Activated CD4-positive, alpha-beta T cell treated with anti-CD3 and anti-CD28 coated beads for 36 hours (primary cell): ENCODE data around the gene C12orf75. TPM values are rescaled to one million over a fixed set of nuclear protein-coding genes. Genes with fewer than 3 reads are reported as not detected.
A peak's percentile ranks its signal among the peaks of the same experiment; 100 is the strongest.

Experiments
- ATAC-seq: fragments of 200-7000 bp; cut with Tn5 transposase; one replicate; pipeline ENCODE4 v1.10.0; 2021; ENCODE audit warnings: mild to moderate bottlenecking, moderate library complexity
- CTCF ChIA-PET: fragments of 350-600 bp; sonication (Branson Sonifier 250); formaldehyde crosslinking; loops from one replicate; lab custom pipeline; 2021; ENCODE audit warnings: antibody characterized with exemption; lab: Charles Lee
- POLR2A ChIA-PET: fragments of 350-600 bp; sonication (Branson Sonifier 250); formaldehyde crosslinking; loops from one replicate; lab custom pipeline; 2021; ENCODE audit warnings: antibody characterized with exemption, inconsistent platforms; lab: Charles Lee
- DNase-seq: peaks from one replicate; pipeline ENCODE4 v3.0.0-alpha.2; 2020
- H3K27ac Mint-ChIP-seq: one replicate; pipeline ENCODE4 v1.8.0; 2021; ENCODE audit warnings: mixed read lengths
- H3K27me3 Mint-ChIP-seq: one replicate; pipeline ENCODE4 v1.8.0; 2021; ENCODE audit warnings: mixed read lengths
- H3K36me3 Mint-ChIP-seq: one replicate; pipeline ENCODE4 v1.8.0; 2021; ENCODE audit warnings: low read depth, mixed read lengths
- H3K4me1 Mint-ChIP-seq: one replicate; pipeline ENCODE4 v1.8.0; 2021; ENCODE audit warnings: mixed read lengths
- H3K4me3 Mint-ChIP-seq: one replicate; pipeline ENCODE4 v1.8.0; 2021; ENCODE audit warnings: mild to moderate bottlenecking, moderate library complexity, mixed read lengths
- H3K9me3 Mint-ChIP-seq: one replicate; pipeline ENCODE4 v1.8.0; 2021; ENCODE audit warnings: low read depth, mixed read lengths
- intact Hi-C, 2 experiments: fragments of 100-400 bp; cut with DNase I in 1 of 2; cut with micrococcal nuclease in 1 of 2; formaldehyde crosslinking; loops; one replicate each; pipeline versions ENCODE4 v1.14.2 to v1.15.1; 2022 to 2024; cut with DNase I, micrococcal nuclease
- total RNA-seq, 2 experiments: library from RNA; stranded (reverse); gene quantifications; one replicate each; pipeline ENCODE4 v1.2.3, GENCODE V29; 2021

The C12orf75 gene
- total RNA-seq, 2 experiments from 2014 or later = 53.8 to 59.9 TPM

- H3K9me3 Mint-ChIP-seq = no peaks in the 10 kb centered on the region
- H3K36me3 Mint-ChIP-seq = no peaks in the 10 kb centered on the region
- no peaks in the 10 kb centered on the region for H3K4me1 Mint-ChIP-seq
- H3K27ac Mint-ChIP-seq = no peak overlapping the region
- ChIA-PET POLR2A (no interaction called here), CTCF (no interaction called here)
- no peaks in the 10 kb centered on the region for H3K27me3 Mint-ChIP-seq
- intact Hi-C loops = no loop called here
- DNase-seq (no peak), ATAC-seq (no peak)
- no peak overlapping the region for H3K4me3 Mint-ChIP-seq
Measured at GRCh38 chr12:105377077-105377476, 46.6 kb downstream of the C12orf75 start.

GRCh38 chr12:105378911-105379310 is 48.4 kb downstream of the C12orf75 start:
- H3K27me3 Mint-ChIP-seq = no peaks in the 10 kb centered on the region
- intact Hi-C loops = no loop called here
- no peak overlapping the region for H3K4me3 Mint-ChIP-seq
- ATAC-seq = no peak
- no peaks in the 10 kb centered on the region for H3K9me3 Mint-ChIP-seq
- no peak for DNase-seq
- H3K27ac Mint-ChIP-seq = no peak overlapping the region
- ChIA-PET CTCF (no interaction called here), POLR2A (no interaction called here)
- no peaks in the 10 kb centered on the region for H3K36me3 Mint-ChIP-seq
- H3K4me1 Mint-ChIP-seq = no peaks in the 10 kb centered on the region

- DNase-seq (peak; percentile 12), ATAC-seq (peak; percentile 51)
- no peak overlapping the region for H3K4me3 Mint-ChIP-seq
- intact Hi-C loops = loop anchor here (1.0 to 5.0 kb wide), 4 partner anchors 62 to 1182 kb away; no protein-coding TSS in a partner anchor
- H3K4me1 Mint-ChIP-seq = no peaks in the 10 kb centered on the region
- no peaks in the 10 kb centered on the region for H3K27me3 Mint-ChIP-seq
- no peaks in the 10 kb centered on the region for H3K36me3 Mint-ChIP-seq
- H3K27ac Mint-ChIP-seq = no peak overlapping the region
- CTCF ChIA-PET = interaction anchor here (0.6 to 2.7 kb wide), 19 partner anchors 8 to 269 kb away, joined by 3 to 14 read pairs (median 4); partner anchors contain the start of gene APPL2
- no peaks in the 10 kb centered on the region for H3K9me3 Mint-ChIP-seq
- POLR2A ChIA-PET = no interaction called here
Measured at GRCh38 chr12:105382771-105383622, 52.5 kb downstream of the C12orf75 start.

- H3K9me3 Mint-ChIP-seq = no peaks in the 10 kb centered on the region
- no peaks in the 10 kb centered on the region for H3K4me1 Mint-ChIP-seq
- CTCF ChIA-PET = interaction anchor here (0.7 to 2.6 kb wide), 9 partner anchors 9 to 232 kb away, joined by 3 to 8 read pairs (median 5); partner anchors contain the start of gene APPL2
- intact Hi-C loops = loop anchor here in 1 of 2 experiments (5.0 kb wide), 1 partner anchor 157 kb away; no protein-coding TSS in a partner anchor
- no peak overlapping the region for H3K27ac Mint-ChIP-seq
- H3K36me3 Mint-ChIP-seq = no peaks in the 10 kb centered on the region
- POLR2A ChIA-PET = no interaction called here
- DNase-seq (no peak), ATAC-seq (no peak)
- H3K27me3 Mint-ChIP-seq = no peaks in the 10 kb centered on the region
- no peak overlapping the region for H3K4me3 Mint-ChIP-seq
Measured at GRCh38 chr12:105384220-105384619, 53.7 kb downstream of the C12orf75 start.

GRCh38 chr12:105384916-105385535 is 54.5 kb downstream of the C12orf75 start:
- intact Hi-C loops = loop anchor here in 1 of 2 experiments (5.0 kb wide), 1 partner anchor 158 kb away; no protein-coding TSS in a partner anchor
- ChIA-PET POLR2A (no interaction called here), CTCF (interaction anchor here (1.0 to 1.9 kb wide), 5 partner anchors 8 to 233 kb away, joined by 3 to 8 read pairs (median 5); partner anchors contain the start of gene APPL2)
- no peaks in the 10 kb centered on the region for H3K27me3 Mint-ChIP-seq
- no peak overlapping the region for H3K27ac Mint-ChIP-seq
- H3K36me3 Mint-ChIP-seq = no peaks in the 10 kb centered on the region
- no peaks in the 10 kb centered on the region for H3K4me1 Mint-ChIP-seq
- no peaks in the 10 kb centered on the region for H3K9me3 Mint-ChIP-seq
- no peak overlapping the region for H3K4me3 Mint-ChIP-seq
- no peak for ATAC-seq
- DNase-seq = no peak

GRCh38 chr12:105386431-105386830 is 55.9 kb downstream of the C12orf75 start:
- Mint-ChIP-seq H3K27me3 (no peaks in the 10 kb centered on the region), H3K4me3 (no peak overlapping the region), H3K4me1 (no peaks in the 10 kb centered on the region), H3K9me3 (no peaks in the 10 kb centered on the region), H3K27ac (no peak overlapping the region), H3K36me3 (no peaks in the 10 kb centered on the region)
- ATAC-seq (no peak), DNase-seq (no peak)
- ChIA-PET CTCF (no interaction called here), POLR2A (no interaction called here)
- intact Hi-C loops = no loop called here

GRCh38 chr12:105391231-105391630 is 60.7 kb downstream of the C12orf75 start:
- H3K27ac Mint-ChIP-seq = no peak overlapping the region

GRCh38 chr12:105393587-105393986 is 63.1 kb downstream of the C12orf75 start:
- no peaks in the 10 kb centered on the region for H3K4me1 Mint-ChIP-seq
- H3K27me3 Mint-ChIP-seq = no peaks in the 10 kb centered on the region
- no peak overlapping the region for H3K27ac Mint-ChIP-seq
- no peak for DNase-seq
- POLR2A ChIA-PET = no interaction called here
- peaks cover 7% of the 10 kb centered on the region for H3K9me3 Mint-ChIP-seq
- H3K4me3 Mint-ChIP-seq = no peak overlapping the region
- intact Hi-C loops = no loop called here
- H3K36me3 Mint-ChIP-seq = peaks cover 2% of the 10 kb centered on the region
- CTCF ChIA-PET = interaction anchor here (0.6 to 1.7 kb wide), 3 partner anchors 10 to 40 kb away, joined by 4 to 8 read pairs (median 4); no protein-coding TSS in a partner anchor
- ATAC-seq = no peak

More at GRCh38 chr12:105391231-105391630, 60.7 kb downstream of the C12orf75 start:
- H3K27me3 Mint-ChIP-seq = no peaks in the 10 kb centered on the region
- intact Hi-C loops = no loop called here
- H3K9me3 Mint-ChIP-seq = no peaks in the 10 kb centered on the region
- CTCF ChIA-PET = interaction anchor here (0.6 kb wide), 1 partner anchor 8 kb away, joined by 3 read pairs; no protein-coding TSS in a partner anchor
- POLR2A ChIA-PET = no interaction called here
- no peaks in the 10 kb centered on the region for H3K36me3 Mint-ChIP-seq
- ATAC-seq (no peak), DNase-seq (no peak)
- no peaks in the 10 kb centered on the region for H3K4me1 Mint-ChIP-seq
- H3K4me3 Mint-ChIP-seq = no peak overlapping the region

GRCh38 chr12:105396024-105396423 is 65.5 kb downstream of the C12orf75 start:
- Mint-ChIP-seq H3K9me3 (peaks cover 13% of the 10 kb centered on the region), H3K4me3 (no peak overlapping the region), H3K27ac (no peak overlapping the region), H3K4me1 (no peaks in the 10 kb centered on the region), H3K27me3 (no peaks in the 10 kb centered on the region), H3K36me3 (peaks cover 4% of the 10 kb centered on the region)
- ATAC-seq (no peak), DNase-seq (no peak)
- CTCF ChIA-PET = interaction anchor here (1.0 kb wide), 1 partner anchor 25 kb away, joined by 3 read pairs; no protein-coding TSS in a partner anchor
- POLR2A ChIA-PET = no interaction called here
- intact Hi-C loops = no loop called here

- no peak overlapping the region for H3K4me3 Mint-ChIP-seq
- H3K27me3 Mint-ChIP-seq = no peaks in the 10 kb centered on the region
- DNase-seq = no peak
- ATAC-seq = no peak
- intact Hi-C loops = no loop called here
- no peak overlapping the region for H3K27ac Mint-ChIP-seq
- H3K4me1 Mint-ChIP-seq = no peaks in the 10 kb centered on the region
- H3K36me3 Mint-ChIP-seq = peaks cover 4% of the 10 kb centered on the region
- H3K9me3 Mint-ChIP-seq = peaks cover 13% of the 10 kb centered on the region
- CTCF ChIA-PET = interaction anchor here (1.1 kb wide), 1 partner anchor 13 kb away, joined by 4 read pairs; no protein-coding TSS in a partner anchor
- POLR2A ChIA-PET = no interaction called here
Measured at GRCh38 chr12:105396983-105397382, 66.5 kb downstream of the C12orf75 start.

- CTCF ChIA-PET = no interaction called here
- H3K27ac Mint-ChIP-seq = no peak overlapping the region
- H3K4me3 Mint-ChIP-seq = no peak overlapping the region
Measured at GRCh38 chr12:105398930-105399329, 68.4 kb downstream of the C12orf75 start.

More at GRCh38 chr12:105398930-105399329, 68.4 kb downstream of the C12orf75 start:
- DNase-seq = no peak
- intact Hi-C loops = no loop called here
- POLR2A ChIA-PET = no interaction called here
- no peak for ATAC-seq
- H3K4me1 Mint-ChIP-seq = no peaks in the 10 kb centered on the region
- H3K36me3 Mint-ChIP-seq = peaks cover 4% of the 10 kb centered on the region
- H3K27me3 Mint-ChIP-seq = no peaks in the 10 kb centered on the region
- peaks cover 13% of the 10 kb centered on the region for H3K9me3 Mint-ChIP-seq
